GM23338 (cell line): ENCODE measurements around the gene ANTXR1. TPM values are rescaled to one million over a fixed set of nuclear protein-coding genes. Genes with fewer than 3 reads are reported as not detected.

ENCODE experiments used
- ATAC-seq: fragments of 200-7000 bp; cut with Tn5 transposase; 3 replicates; pipeline ENCODE4 v1.9.1; 2020
- DNase-seq: peaks from one replicate; pipeline ENCODE4 v3.0.0-alpha.2; 2015; ENCODE audit warnings: low spot score
- H2AFZ ChIP-seq: fragments of 200-600 bp; sonication (generic); 2 replicates; pipeline ENCODE4 v1.8.0; 2016; ENCODE audit warnings: antibody characterized with exemption, mild to moderate bottlenecking, moderate library complexity
- H3F3A ChIP-seq: fragments of 200-600 bp; sonication (generic); replicated peaks from 2 replicates; pipeline ENCODE4 v1.8.0; 2017; ENCODE audit warnings: antibody characterized with exemption, mixed run types, low read depth
- H3K27ac ChIP-seq: fragments of 200-600 bp; sonication (generic); 2 replicates; pipeline ENCODE4 v1.6.1; 2016; ENCODE audit warnings: low read depth
- H3K27me3 ChIP-seq: fragments of 200-600 bp; sonication (generic); 2 replicates; pipeline ENCODE4 v1.8.0; 2016; ENCODE audit warnings: mild to moderate bottlenecking, mixed run types, moderate library complexity; ENCODE audit not compliant: insufficient read depth
- H3K36me3 ChIP-seq: fragments of 200-600 bp; sonication (generic); 2 replicates; pipeline ENCODE4 v1.8.0; 2016; ENCODE audit warnings: mild to moderate bottlenecking; ENCODE audit not compliant: insufficient read depth
- H3K4me1 ChIP-seq: fragments of 200-600 bp; sonication (generic); 2 replicates; pipeline ENCODE4 v1.8.0; 2016; ENCODE audit warnings: mild to moderate bottlenecking, moderate library complexity; ENCODE audit not compliant: insufficient read depth
- H3K4me2 ChIP-seq: fragments of 200-600 bp; sonication (generic); 2 replicates; pipeline ENCODE4 v1.7.1; 2017; ENCODE audit warnings: mixed run types
- H3K4me3 ChIP-seq: fragments of 200-600 bp; sonication (generic); 2 replicates; pipeline ENCODE4 v1.6.1; 2016; ENCODE audit warnings: mixed run types
- H3K79me2 ChIP-seq: fragments of 200-600 bp; sonication (generic); replicated peaks from 2 replicates; pipeline ENCODE4 v1.8.0; 2017; ENCODE audit warnings: mild to moderate bottlenecking; ENCODE audit not compliant: insufficient read depth
- H3K9me2 ChIP-seq: fragments of 200-600 bp; sonication (generic); 2 replicates; pipeline ENCODE4 v1.8.0; 2017; ENCODE audit not compliant: insufficient read depth
- H4K20me1 ChIP-seq: fragments of 200-600 bp; sonication (generic); replicated peaks from 2 replicates; pipeline ENCODE4 v1.8.0; 2017; ENCODE audit warnings: mild to moderate bottlenecking; ENCODE audit not compliant: insufficient read depth
- H3K27ac Mint-ChIP-seq: 2 replicates; pipeline ENCODE4 v1.8.0; 2020; ENCODE audit warnings: inconsistent platforms, mild to moderate bottlenecking, moderate library complexity, mixed read lengths
- H3K27me3 Mint-ChIP-seq: 3 replicates; pipeline ENCODE4 v1.8.0; 2022; ENCODE audit warnings: low read depth, mild to moderate bottlenecking, moderate library complexity, mixed read lengths, inconsistent platforms; ENCODE audit not compliant: insufficient read depth, poor library complexity
- H3K36me3 Mint-ChIP-seq: 3 replicates; pipeline ENCODE4 v1.8.0; 2021; ENCODE audit warnings: low read depth, mild to moderate bottlenecking, inconsistent platforms, moderate library complexity, mixed read lengths
- H3K4me1 Mint-ChIP-seq: 3 replicates; pipeline ENCODE4 v1.8.0; 2020; ENCODE audit warnings: mild to moderate bottlenecking, inconsistent platforms, mixed read lengths
- H3K4me3 Mint-ChIP-seq: 3 replicates; pipeline ENCODE4 v1.8.0; 2021; ENCODE audit warnings: moderate library complexity, mild to moderate bottlenecking, inconsistent platforms, mixed read lengths
- H3K9me3 Mint-ChIP-seq: 3 replicates; pipeline ENCODE4 v1.8.0; 2020; ENCODE audit warnings: moderate library complexity, mild to moderate bottlenecking, inconsistent platforms, mixed read lengths
- CTCF ChIP-seq, 2 experiments: fragments of 200-600 bp in 1 of 2; sonication (generic) in 1 of 2; conservative IDR thresholded peaks; 2 replicates each; pipeline versions ENCODE4 v1.5.1 to v1.6.1; 2016 to 2017; ENCODE audit warnings: antibody characterized with exemption in 2 of 2, low read depth in 2 of 2, mild to moderate bottlenecking in 2 of 2, moderate library complexity in 1 of 2
- EZH2 ChIP-seq: fragments of 200-600 bp; sonication (generic); IDR thresholded peaks from one replicate; pipeline ENCODE4 v1.8.0; 2017; ENCODE audit warnings: antibody characterized with exemption, mild to moderate bottlenecking, low read depth; ENCODE audit not compliant: unreplicated experiment
- EZH2phosphoT487 ChIP-seq: fragments of 200-600 bp; sonication (generic); IDR thresholded peaks from one replicate; pipeline ENCODE4 v1.8.1; 2018; ENCODE audit warnings: antibody characterized with exemption; ENCODE audit not compliant: unreplicated experiment
- NANOG ChIP-seq: IDR thresholded peaks from 2 replicates; pipeline ENCODE4 v1.6.1; 2016; ENCODE audit warnings: antibody characterized with exemption, borderline replicate concordance
- POLR2AphosphoS5 ChIP-seq: IDR thresholded peaks from 2 replicates; pipeline ENCODE4 v1.6.1; 2016; ENCODE audit warnings: antibody characterized with exemption, low read depth
- STAT1 ChIP-seq: IDR thresholded peaks from one replicate; pipeline ENCODE4 v1.6.1; 2016; ENCODE audit warnings: antibody characterized with exemption; ENCODE audit not compliant: unreplicated experiment
- polyA plus RNA-seq: library from polyadenylated mRNA; unstranded; fragments of >200 nt; fragmentation: Nextera tagmentation; extraction: Ambion mirVana; gene quantifications from 2 replicates; pipeline ENCODE4 v1.2.1, GENCODE V29; 2016
- total RNA-seq: library from RNA; depleted of rRNA; stranded (reverse); fragments of >200 nt; shearing (Covaris generic); gene quantifications from 2 replicates; pipeline ENCODE4 v1.2.3, GENCODE V29; 2014
- TF ChIP-seq, protein P1 (sequence below): IDR thresholded peaks from 2 replicates; pipeline ENCODE4 v1.6.1; 2016; ENCODE audit warnings: antibody characterized with exemption
- TF ChIP-seq, protein P2 (sequence below): fragments of 250-450 bp; sonication (Bioruptor Pico); IDR thresholded peaks from 2 replicates; pipeline ENCODE4 v1.5.0; 2020; ENCODE audit warnings: mild to moderate bottlenecking, moderate library complexity
- TF ChIP-seq, protein P3 (sequence below): IDR thresholded peaks from one replicate; pipeline ENCODE4 v1.6.1; 2018; ENCODE audit warnings: antibody characterized with exemption; ENCODE audit not compliant: unreplicated experiment

Gene ANTXR1
- total and polyA plus RNA-seq, 2 experiments from 2014 or later = 16.1 to 23.1 TPM

DNA sequence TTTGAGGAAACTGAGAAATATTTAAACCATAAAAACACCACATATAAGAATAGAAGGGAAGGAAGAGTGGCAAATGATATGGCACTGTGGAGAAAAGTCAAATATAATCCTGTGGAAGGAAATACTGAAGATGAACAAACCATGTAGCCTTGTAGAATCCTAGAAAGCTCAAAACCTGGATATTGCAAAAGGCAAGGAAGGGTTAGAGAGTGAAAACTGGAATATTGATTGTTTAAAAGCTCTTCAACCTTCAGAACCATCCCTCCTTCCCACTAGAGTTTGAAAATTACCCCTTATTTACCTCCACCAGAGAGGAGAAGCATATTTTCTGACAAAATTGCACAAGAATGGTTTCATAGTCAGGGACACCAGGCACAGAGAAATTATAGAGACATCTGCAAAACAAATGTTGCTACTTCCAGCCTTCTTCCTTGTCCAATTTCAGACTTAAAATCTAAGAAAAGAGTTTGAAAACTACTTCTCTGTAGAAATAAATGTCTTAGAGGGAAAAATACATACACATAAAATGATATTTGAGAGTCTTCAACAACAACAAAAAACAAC, 48.0 kb downstream of the ANTXR1 start:
- Histone ChIP-seq H3K27me3 (no peaks in the 10 kb centered on the region), H3K4me3 (no peak overlapping the region), H3K4me1 (no peaks in the 10 kb centered on the region), H4K20me1 (peaks cover 4% of the 10 kb centered on the region; the same call in 1 of the 2 replicates), H3K9me2 (peaks cover 17% of the 10 kb centered on the region), H3K36me3 (no peaks in the 10 kb centered on the region), H2AFZ (no peak overlapping the region), H3F3A (no peaks in the 10 kb centered on the region), H3K4me2 (no peak overlapping the region), H3K27ac (no peak overlapping the region), H3K79me2 (no peaks in the 10 kb centered on the region)
- Mint-ChIP-seq H3K36me3 (peaks cover 11% of the 10 kb centered on the region), H3K27me3 (peaks cover 2% of the 10 kb centered on the region), H3K27ac (no peak overlapping the region), H3K4me1 (peaks cover 2% of the 10 kb centered on the region; the same call in 1 of the 3 replicates), H3K9me3 (no peaks in the 10 kb centered on the region; the same call in 2 of the 3 replicates), H3K4me3 (no peak overlapping the region)
- no peak for TF ChIP-seq EZH2
- TF ChIP-seq POLR2AphosphoS5 = no peak
- TF ChIP-seq, protein P1, sequence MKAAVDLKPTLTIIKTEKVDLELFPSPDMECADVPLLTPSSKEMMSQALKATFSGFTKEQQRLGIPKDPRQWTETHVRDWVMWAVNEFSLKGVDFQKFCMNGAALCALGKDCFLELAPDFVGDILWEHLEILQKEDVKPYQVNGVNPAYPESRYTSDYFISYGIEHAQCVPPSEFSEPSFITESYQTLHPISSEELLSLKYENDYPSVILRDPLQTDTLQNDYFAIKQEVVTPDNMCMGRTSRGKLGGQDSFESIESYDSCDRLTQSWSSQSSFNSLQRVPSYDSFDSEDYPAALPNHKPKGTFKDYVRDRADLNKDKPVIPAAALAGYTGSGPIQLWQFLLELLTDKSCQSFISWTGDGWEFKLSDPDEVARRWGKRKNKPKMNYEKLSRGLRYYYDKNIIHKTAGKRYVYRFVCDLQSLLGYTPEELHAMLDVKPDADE = no peak
- TF ChIP-seq CTCF (conservative IDR thresholded peaks at IDR 0.05; ENCODE audit: low read depth in 2 of 2) = no peak
- TF ChIP-seq STAT1 = no peak
- TF ChIP-seq, protein P2, sequence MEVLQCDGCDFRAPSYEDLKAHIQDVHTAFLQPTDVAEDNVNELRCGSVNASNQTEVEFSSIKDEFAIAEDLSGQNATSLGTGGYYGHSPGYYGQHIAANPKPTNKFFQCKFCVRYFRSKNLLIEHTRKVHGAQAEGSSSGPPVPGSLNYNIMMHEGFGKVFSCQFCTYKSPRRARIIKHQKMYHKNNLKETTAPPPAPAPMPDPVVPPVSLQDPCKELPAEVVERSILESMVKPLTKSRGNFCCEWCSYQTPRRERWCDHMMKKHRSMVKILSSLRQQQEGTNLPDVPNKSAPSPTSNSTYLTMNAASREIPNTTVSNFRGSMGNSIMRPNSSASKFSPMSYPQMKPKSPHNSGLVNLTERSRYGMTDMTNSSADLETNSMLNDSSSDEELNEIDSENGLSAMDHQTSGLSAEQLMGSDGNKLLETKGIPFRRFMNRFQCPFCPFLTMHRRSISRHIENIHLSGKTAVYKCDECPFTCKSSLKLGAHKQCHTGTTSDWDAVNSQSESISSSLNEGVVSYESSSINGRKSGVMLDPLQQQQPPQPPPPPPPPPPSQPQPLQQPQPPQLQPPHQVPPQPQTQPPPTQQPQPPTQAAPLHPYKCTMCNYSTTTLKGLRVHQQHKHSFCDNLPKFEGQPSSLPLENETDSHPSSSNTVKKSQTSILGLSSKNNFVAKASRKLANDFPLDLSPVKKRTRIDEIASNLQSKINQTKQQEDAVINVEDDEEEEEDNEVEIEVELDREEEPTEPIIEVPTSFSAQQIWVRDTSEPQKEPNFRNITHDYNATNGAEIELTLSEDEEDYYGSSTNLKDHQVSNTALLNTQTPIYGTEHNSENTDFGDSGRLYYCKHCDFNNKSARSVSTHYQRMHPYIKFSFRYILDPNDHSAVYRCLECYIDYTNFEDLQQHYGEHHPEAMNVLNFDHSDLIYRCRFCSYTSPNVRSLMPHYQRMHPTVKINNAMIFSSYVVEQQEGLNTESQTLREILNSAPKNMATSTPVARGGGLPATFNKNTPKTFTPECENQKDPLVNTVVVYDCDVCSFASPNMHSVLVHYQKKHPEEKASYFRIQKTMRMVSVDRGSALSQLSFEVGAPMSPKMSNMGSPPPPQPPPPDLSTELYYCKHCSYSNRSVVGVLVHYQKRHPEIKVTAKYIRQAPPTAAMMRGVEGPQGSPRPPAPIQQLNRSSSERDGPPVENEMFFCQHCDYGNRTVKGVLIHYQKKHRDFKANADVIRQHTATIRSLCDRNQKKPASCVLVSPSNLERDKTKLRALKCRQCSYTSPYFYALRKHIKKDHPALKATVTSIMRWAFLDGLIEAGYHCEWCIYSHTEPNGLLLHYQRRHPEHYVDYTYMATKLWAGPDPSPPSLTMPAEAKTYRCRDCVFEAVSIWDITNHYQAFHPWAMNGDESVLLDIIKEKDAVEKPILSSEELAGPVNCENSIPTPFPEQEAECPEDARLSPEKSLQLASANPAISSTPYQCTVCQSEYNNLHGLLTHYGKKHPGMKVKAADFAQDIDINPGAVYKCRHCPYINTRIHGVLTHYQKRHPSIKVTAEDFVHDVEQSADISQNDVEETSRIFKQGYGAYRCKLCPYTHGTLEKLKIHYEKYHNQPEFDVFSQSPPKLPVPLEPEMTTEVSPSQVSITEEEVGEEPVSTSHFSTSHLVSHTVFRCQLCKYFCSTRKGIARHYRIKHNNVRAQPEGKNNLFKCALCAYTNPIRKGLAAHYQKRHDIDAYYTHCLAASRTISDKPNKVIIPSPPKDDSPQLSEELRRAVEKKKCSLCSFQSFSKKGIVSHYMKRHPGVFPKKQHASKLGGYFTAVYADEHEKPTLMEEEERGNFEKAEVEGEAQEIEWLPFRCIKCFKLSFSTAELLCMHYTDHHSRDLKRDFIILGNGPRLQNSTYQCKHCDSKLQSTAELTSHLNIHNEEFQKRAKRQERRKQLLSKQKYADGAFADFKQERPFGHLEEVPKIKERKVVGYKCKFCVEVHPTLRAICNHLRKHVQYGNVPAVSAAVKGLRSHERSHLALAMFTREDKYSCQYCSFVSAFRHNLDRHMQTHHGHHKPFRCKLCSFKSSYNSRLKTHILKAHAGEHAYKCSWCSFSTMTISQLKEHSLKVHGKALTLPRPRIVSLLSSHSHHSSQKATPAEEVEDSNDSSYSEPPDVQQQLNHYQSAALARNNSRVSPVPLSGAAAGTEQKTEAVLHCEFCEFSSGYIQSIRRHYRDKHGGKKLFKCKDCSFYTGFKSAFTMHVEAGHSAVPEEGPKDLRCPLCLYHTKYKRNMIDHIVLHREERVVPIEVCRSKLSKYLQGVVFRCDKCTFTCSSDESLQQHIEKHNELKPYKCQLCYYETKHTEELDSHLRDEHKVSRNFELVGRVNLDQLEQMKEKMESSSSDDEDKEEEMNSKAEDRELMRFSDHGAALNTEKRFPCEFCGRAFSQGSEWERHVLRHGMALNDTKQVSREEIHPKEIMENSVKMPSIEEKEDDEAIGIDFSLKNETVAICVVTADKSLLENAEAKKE (CRISPR knock-in tag) = no peak
- TF ChIP-seq, protein P3, sequence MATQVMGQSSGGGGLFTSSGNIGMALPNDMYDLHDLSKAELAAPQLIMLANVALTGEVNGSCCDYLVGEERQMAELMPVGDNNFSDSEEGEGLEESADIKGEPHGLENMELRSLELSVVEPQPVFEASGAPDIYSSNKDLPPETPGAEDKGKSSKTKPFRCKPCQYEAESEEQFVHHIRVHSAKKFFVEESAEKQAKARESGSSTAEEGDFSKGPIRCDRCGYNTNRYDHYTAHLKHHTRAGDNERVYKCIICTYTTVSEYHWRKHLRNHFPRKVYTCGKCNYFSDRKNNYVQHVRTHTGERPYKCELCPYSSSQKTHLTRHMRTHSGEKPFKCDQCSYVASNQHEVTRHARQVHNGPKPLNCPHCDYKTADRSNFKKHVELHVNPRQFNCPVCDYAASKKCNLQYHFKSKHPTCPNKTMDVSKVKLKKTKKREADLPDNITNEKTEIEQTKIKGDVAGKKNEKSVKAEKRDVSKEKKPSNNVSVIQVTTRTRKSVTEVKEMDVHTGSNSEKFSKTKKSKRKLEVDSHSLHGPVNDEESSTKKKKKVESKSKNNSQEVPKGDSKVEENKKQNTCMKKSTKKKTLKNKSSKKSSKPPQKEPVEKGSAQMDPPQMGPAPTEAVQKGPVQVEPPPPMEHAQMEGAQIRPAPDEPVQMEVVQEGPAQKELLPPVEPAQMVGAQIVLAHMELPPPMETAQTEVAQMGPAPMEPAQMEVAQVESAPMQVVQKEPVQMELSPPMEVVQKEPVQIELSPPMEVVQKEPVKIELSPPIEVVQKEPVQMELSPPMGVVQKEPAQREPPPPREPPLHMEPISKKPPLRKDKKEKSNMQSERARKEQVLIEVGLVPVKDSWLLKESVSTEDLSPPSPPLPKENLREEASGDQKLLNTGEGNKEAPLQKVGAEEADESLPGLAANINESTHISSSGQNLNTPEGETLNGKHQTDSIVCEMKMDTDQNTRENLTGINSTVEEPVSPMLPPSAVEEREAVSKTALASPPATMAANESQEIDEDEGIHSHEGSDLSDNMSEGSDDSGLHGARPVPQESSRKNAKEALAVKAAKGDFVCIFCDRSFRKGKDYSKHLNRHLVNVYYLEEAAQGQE = no peak
- TF ChIP-seq NANOG = no peak
- no peak for TF ChIP-seq EZH2phosphoT487
- ATAC-seq (no peak), DNase-seq (no peak)
